GM03348 (cell line): ENCODE results near the gene EHD3.
"Not testable (repeated sequence)": the region's sequence is repeated elsewhere in the genome, so short reads cannot be mapped to it uniquely, and the experiment has no call there.

ENCODE experiments used
- DNase-seq: peaks from one replicate; pipeline ENCODE4 v3.0.0; 2012; ENCODE audit warnings: low spot score

EHD3 gene

DNA sequence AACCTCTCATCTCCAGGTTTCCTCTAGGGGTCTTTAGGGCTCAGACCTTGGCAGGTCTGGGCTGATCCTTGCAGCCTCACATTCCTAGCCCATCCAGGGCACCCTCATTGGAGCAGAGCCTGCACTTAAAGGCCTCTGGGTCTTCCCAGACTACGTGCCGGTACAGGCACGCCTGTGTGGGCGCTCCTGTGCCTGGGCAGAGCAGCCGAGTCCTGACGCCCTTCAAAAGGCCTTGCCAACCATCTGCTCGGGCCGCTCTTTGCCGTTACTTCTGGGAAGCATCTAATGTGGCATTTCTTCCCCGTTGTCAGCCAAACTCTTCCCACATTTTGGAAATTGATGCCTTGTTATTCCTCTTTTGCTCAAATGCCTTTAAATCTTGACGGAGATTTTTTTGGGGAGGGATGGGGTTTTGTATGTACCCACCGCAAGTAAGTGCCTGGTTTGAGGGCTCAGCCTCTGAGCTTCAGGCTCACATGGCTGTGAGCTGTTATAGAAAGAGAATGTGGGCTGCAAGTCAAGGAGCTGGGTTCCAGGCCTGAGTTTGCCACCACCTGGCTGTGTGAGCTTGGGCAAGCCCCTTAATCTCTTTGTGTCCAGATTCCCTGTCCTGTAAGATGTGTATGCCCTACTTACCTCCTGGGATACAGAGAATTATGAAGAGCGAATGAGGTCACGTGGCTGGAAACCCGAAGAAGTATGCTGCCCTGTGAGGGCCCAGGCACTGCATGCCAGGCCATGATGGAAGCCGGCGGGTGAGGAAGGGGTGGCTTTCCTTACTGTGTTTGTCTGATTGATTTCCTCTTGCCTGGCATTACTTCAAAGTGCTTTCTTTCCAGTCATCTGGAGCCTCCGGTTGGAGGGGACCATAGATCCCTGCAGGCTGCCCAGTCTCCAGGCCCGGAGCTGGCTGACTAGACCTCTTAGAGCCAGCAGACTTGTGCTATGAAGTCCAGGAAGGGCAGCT, 20.6 kb downstream of the EHD3 start:
- DNase-seq: no peak

GRCh38 chr2:31255911-31256571, 22.1 kb downstream of the EHD3 start:
- no peak for DNase-seq

- no peak for DNase-seq
These were observed 22.8 kb downstream of the EHD3 start for GRCh38 chr2:31256611-31257382.

DNA sequence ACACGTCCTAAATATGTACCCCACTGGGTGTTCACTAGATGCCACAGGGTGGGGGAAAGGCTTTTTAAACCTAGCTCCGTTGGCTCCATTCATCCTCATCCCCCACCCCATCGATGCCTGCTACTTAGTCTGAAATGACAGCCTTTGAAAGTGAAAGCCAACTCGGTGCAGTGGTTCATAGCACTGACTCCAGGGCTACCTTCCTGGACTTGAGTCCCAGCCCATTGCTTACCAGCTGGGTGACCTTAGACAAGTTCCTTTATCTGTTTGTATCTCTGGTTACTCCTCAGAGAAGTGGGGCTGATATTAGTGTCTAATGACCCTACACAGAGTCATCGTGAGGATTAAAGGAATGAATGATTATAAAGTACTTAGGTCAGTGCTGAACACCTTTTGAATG, 24.4 kb downstream of the EHD3 start:
- no peak for DNase-seq

GRCh38 chr2:31259075-31259474, 25.1 kb downstream of the EHD3 start:
- DNase-seq: no peak

- no peak for DNase-seq
These were observed 26.9 kb downstream of the EHD3 start for GRCh38 chr2:31260870-31261269.

DNA sequence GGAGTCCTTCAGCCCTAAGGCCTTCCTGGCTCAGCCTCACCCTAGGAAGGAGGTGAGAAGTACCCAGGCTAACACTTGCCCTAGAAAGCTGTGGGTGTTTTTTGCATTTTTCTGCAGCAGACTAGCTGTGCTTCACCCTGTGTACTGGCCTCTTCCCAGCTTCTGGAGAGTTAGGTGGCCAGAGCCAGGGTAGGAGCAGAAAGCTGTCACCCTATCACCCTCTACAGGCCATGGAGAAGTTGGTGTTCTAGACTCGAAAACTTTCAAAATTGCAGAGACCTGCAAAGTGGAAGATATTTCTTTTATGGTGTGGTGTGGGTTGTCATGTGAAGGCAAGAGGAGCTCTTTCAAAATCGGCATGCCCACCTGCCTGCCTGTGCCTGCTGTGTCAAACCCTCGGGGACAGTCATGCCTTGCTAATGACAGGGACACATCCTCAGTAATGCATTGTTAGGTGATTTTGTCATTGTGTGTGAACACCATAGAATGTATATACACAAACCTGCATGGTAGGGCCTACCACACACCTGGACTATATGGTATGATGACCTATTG, 29.8 kb downstream of the EHD3 start:
- DNase-seq: no peak

- no peak for DNase-seq
These were observed 31.3 kb downstream of the EHD3 start for GRCh38 chr2:31265234-31265633.

DNA sequence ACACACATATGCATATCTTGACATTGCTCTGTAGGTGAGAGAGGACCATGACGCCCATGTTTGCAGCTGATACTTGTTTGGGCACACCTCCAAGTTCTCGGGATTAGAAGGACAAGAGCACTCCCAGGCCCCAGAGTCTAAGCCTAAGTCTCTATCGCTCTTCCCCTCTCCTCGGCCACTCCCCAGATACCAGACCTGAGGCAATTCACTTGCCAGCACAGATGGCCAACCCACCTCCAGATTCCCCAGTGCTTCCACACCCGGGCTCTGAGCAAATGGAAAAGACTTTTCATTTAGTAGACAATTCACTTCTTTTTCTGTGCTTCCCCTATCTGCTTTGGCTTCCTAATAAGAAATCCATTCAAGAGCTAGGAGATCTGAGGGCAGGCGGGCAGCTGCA, 32.9 kb downstream of the EHD3 start:
- no peak for DNase-seq

- no peak for DNase-seq
These were observed 33.6 kb downstream of the EHD3 start for GRCh38 chr2:31267437-31268120.

- DNase-seq: no peak
These were observed 34.4 kb downstream of the EHD3 start for GRCh38 chr2:31268344-31268743.

DNA sequence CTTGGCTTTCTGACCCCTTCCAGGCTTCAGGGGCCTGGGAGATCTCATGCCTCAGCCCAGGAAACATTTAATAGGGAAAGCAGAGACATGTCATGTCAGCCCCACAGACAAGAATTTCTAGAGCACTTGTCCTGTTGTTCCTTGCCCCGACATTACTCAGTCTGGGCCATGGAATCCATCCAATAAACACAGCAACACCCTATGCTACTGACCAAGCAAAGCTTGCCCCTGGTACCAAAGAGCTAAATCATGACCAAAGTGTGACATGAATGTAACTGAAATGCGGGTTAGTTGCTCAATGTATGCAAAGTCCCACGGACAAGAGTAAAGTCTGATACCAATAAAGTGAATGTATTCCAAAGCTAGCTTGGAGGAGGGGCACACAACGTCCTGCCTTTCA, 35.1 kb downstream of the EHD3 start:
- DNase-seq: no peak

DNA sequence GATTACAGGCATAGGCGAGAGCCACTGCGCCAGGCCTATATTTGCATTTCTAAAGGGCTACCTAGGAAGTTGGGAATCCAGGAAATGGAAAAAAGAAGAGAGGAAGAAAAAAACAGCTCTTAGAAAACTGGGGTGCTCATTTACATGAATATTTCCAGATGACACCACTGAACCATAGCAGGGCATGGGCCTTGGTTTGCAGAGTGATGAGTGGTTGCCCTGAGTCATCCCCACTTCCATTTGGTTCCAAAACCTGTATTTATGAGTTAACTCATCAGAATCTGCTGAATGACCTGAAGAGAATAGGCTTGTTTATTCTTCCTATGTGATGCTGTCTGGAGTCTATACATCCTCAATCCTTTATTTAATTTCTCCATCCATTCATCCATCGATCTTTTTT, 36.2 kb downstream of the EHD3 start:
- peak; percentile 61 for DNase-seq

- no peak for DNase-seq
These were observed 36.9 kb downstream of the EHD3 start for GRCh38 chr2:31270822-31271231.

- no peak for DNase-seq
These were observed 37.9 kb downstream of the EHD3 start for GRCh38 chr2:31271851-31272267.

DNA sequence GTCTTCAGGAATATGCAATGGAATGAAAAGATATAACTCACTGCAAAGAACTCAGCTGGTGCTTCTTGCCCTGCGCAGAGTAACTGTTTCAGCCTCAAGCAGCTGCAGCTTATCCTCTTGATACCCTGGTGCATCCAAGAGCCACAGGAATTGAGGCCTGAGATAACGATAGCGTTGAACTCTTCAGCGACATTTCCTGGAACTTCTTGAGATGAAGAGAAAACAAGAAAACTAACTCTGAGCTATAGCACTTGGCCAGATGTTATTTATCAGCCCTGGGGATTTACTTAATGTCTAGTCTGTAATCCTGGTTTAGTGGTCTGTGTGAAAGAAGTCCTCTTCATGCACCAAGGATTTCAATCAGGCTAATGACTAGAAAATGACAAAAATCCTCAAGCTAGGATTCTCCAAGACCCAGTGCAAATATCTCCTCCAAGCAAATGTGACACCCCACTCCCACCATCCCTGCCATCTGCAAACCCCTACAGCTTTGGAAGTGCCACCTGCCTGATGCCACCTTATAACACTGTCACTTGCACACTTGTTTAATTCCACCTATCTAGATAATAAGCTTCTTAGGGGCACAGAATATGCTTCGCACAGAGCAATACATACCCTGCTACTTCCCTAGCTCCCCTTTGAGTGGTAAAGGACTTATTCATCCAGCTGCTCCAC, 40.6 kb downstream of the EHD3 start:
- DNase-seq: no peak

- DNase-seq: no peak
These were observed 42.0 kb downstream of the EHD3 start for GRCh38 chr2:31275976-31276375.

GRCh38 chr2:31277621-31278020, 43.7 kb downstream of the EHD3 start:
- DNase-seq: no peak

DNA sequence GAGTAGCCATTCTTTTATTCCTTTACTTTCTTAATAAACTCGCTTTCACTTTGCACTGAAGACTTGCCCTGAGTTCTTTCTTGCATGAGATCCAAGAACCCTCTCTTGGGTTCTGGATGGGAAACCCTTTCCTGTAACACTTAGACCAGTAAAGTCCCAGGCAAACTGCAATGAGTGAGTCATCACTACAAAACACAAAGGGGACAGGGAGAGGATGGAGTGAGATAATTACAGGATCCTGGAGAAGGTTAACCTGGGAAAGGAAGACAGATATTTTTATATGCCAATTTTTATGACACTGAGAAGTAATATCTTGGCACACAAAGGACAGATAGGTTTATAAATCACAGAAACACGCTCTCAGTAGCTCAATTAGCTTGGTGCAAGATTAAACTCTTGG, 48.7 kb downstream of the EHD3 start:
- no peak for DNase-seq

- DNase-seq: not testable (repeated sequence)
These were observed 49.4 kb downstream of the EHD3 start for GRCh38 chr2:31283193-31283919.
